Adrenal gland (tissue), 12 donors: ENCODE measurements around the gene FBXO33. TPM values are rescaled to one million over a fixed set of nuclear protein-coding genes. Genes with fewer than 3 reads are reported as not detected.

Experiments
- DNase-seq, 7 donors: peaks; one replicate each; pipeline ENCODE4 v3.0.0-alpha.2; 2019 to 2020
- H3K27ac ChIP-seq, 5 donors: fragments of 200-600 bp; sonication (generic) in 4 of 5; 1 replicate in 3 of 5; 2 replicates in 2 of 5; pipeline versions ENCODE4 v1.5.1 to v1.8.0; 2016 to 2020; ENCODE audit warnings: mild to moderate bottlenecking in 1 of 5
- H3K27me3 ChIP-seq: fragments of 200-600 bp; 2 replicates; pipeline ENCODE4 v1.8.0; 2021
- H3K36me3 ChIP-seq, 2 donors: fragments of 200-600 bp; replicated peaks in 1 of 2; 1 replicate in 1 of 2; 2 replicates in 1 of 2; pipeline versions ENCODE4 v1.5.1 to v1.8.0; 2018 to 2022
- H3K4me1 ChIP-seq, 2 donors: fragments of 200-600 bp; replicated peaks in 1 of 2; 1 replicate in 1 of 2; 2 replicates in 1 of 2; pipeline versions ENCODE4 v1.5.1 to v1.8.0; 2018 to 2021
- H3K4me3 ChIP-seq, 4 donors: fragments of 200-600 bp; sonication (generic) in 3 of 4; one replicate each; pipeline ENCODE4 v1.5.1; 2016 to 2018
- H3K9me3 ChIP-seq, 3 donors: fragments of 200-600 bp; sonication (generic) in 1 of 3; replicated peaks in 1 of 3; 1 replicate in 2 of 3; 2 replicates in 1 of 3; pipeline versions ENCODE4 v1.5.1 to v1.8.0; 2016 to 2021
- CTCF ChIP-seq, 6 experiments: fragments of 450-650 bp in 4 of 6; fragments of 200-600 bp in 2 of 6; sonication (generic) in 1 of 6; IDR thresholded peaks; 1 replicate in 5 of 6; 2 replicates in 1 of 6; pipeline versions ENCODE4 v1.5.1 to v1.8.0; 2016 to 2021; ENCODE audit warnings: antibody characterized with exemption in 6 of 6, mild to moderate bottlenecking in 2 of 6, moderate library complexity in 1 of 6
- POLR2A ChIP-seq, 2 donors: fragments of 450-650 bp; IDR thresholded peaks; one replicate each; pipeline ENCODE4 v1.6.1; 2017; ENCODE audit warnings: antibody characterized with exemption in 2 of 2, mild to moderate bottlenecking in 2 of 2, moderate library complexity in 1 of 2
- WGBS, 4 donors: extraction: QIAGEN DNeasy Blood & Tissue Kit in 2 of 4; methylation state at CpG; one replicate each; pipeline versions ENCODE4 v1.1.5 to v1.1.7; 2013 to 2017; 5-methylcytosine and 5-hydroxymethylcytosine counted together
- intact Hi-C, 2 donors: fragments of 100-400 bp; cut with DNase I; formaldehyde crosslinking; loops; one replicate each; pipeline versions ENCODE4 v1.14.1 to v1.15.0; 2022 to 2023
- polyA plus RNA-seq, 3 donors: library from polyadenylated mRNA; stranded (reverse); fragments of 200-250 nt in 2 of 3; fragments of 350-450 nt in 1 of 3; fragmentation: Illumina TruSeq in 1 of 3; extraction: RNeasy Lipid Tissue Mini Kit (QIAGEN cat#74804) in 1 of 3; gene quantifications; one replicate each; pipeline ENCODE4 v1.2.3, GENCODE V29; 2013 to 2014
- total RNA-seq, 9 donors: library from RNA; depleted of rRNA in 4 of 9; stranded (reverse); fragments of >200 nt in 4 of 9; fragments of 120-200 nt in 1 of 9; fragmentation: NEBNext Ultra II Directional in 1 of 9; extraction: Animal tissue kit (Norgen Biotek cat#: 25700) in 1 of 9; gene quantifications; one replicate each; pipeline versions ENCODE4 v1.1.0 to v1.2.4, GENCODE V29; 2013 to 2023
- donor health status: healthy with polysubstance abuse.
- donor health status: Bipolar disorder and iron deficiency.
- donor health status: DM: yes; HTN: yes; CAD: no.
- donor health status: DM: no; HTN: no; CAD: no.
- donor health status: DM: no; HTN: no; CAD: no.
- donor health status: DM: yes; HTN: yes; CAD: no.

Gene FBXO33
- total and polyA plus RNA-seq, 12 donors, result 6.0 to 23.2 (median 17.8) TPM

GRCh38 chr14:39396448-39396847, 35.8 kb downstream of the FBXO33 start:
- Histone ChIP-seq H3K9me3 (no peaks in the 10 kb centered on the region), H3K4me3 (no peak overlapping the region), H3K27me3 (no peaks in the 10 kb centered on the region), H3K4me1 (peaks cover 0 to 4% of the 10 kb centered on the region in 2 donors), H3K36me3 (peaks cover 0 to 38% of the 10 kb centered on the region in 2 donors), H3K27ac (no peak overlapping the region)
- intact Hi-C loops, result no loop called here
- DNase-seq, result no peak
- no peak for TF ChIP-seq CTCF (IDR thresholded peaks at IDR 0.05)

GRCh38 chr14:39395555-39396254, 36.5 kb downstream of the FBXO33 start:
- H3K27me3 ChIP-seq, result no peaks in the 10 kb centered on the region
- 42 to 69% (median 51%) methylated on average over 4 of the region's 4 CpGs for WGBS, 4 donors
- TF ChIP-seq CTCF (IDR thresholded peaks at IDR 0.05) (no peak), POLR2A (IDR thresholded peaks at IDR 0.05) (no peak)
- no peak overlapping the region for H3K4me3 ChIP-seq
- H3K9me3 ChIP-seq, result no peaks in the 10 kb centered on the region
- H3K4me1 ChIP-seq, result peaks cover 0 to 4% of the 10 kb centered on the region in 2 donors
- intact Hi-C loops, result no loop called here
- H3K27ac ChIP-seq, result peak overlapping the region in 1 of 5 donors; percentile 40
- DNase-seq, result no peak
- H3K36me3 ChIP-seq, result peaks cover 0 to 35% of the 10 kb centered on the region in 2 donors

- H3K27me3 ChIP-seq, result no peaks in the 10 kb centered on the region
- no peak overlapping the region for H3K4me3 ChIP-seq
- WGBS, 4 donors, result 56 to 71% (median 65%) methylated on average over 1 of the region's 1 CpG
- H3K27ac ChIP-seq, result no peak overlapping the region
- no peak for DNase-seq
- no peaks in the 10 kb centered on the region for H3K9me3 ChIP-seq
- TF ChIP-seq POLR2A (IDR thresholded peaks at IDR 0.05) (no peak), CTCF (IDR thresholded peaks at IDR 0.05) (no peak)
- intact Hi-C loops, result no loop called here
- peaks cover 0 to 4% of the 10 kb centered on the region in 2 donors for H3K4me1 ChIP-seq
- peaks cover 0 to 22% of the 10 kb centered on the region in 2 donors for H3K36me3 ChIP-seq
Measured at GRCh38 chr14:39393289-39393688, 38.9 kb downstream of the FBXO33 start.

- intact Hi-C loops, result no loop called here
- peaks cover 10 to 15% of the 10 kb centered on the region in 2 donors for H3K4me1 ChIP-seq
Measured at GRCh38 chr14:39384177-39384576, 48.1 kb downstream of the FBXO33 start.

More at GRCh38 chr14:39384177-39384576, 48.1 kb downstream of the FBXO33 start:
- Histone ChIP-seq H3K9me3 (no peaks in the 10 kb centered on the region), H3K4me3 (no peak overlapping the region), H3K27me3 (no peaks in the 10 kb centered on the region), H3K27ac (no peak overlapping the region), H3K36me3 (no peaks in the 10 kb centered on the region)
- no peak for DNase-seq
- WGBS, 4 donors, result 85 to 92% (median 88%) methylated on average over 4 of the region's 4 CpGs
- TF ChIP-seq CTCF (IDR thresholded peaks at IDR 0.05) (no peak), POLR2A (IDR thresholded peaks at IDR 0.05) (no peak)
